H1 (cell line): Measurements from ENCODE around the gene ANKLE1. TPM values are rescaled to one million over a fixed set of nuclear protein-coding genes. Genes with fewer than 3 reads are reported as not detected.

Experiments used
- CTCF ChIA-PET: fragments of 300-600 bp; sonication (Branson Sonifier 250); formaldehyde crosslinking; loops from one replicate; lab custom pipeline; 2021; ENCODE audit not compliant: partially characterized antibody; lab: Charles Lee
- POLR2A ChIA-PET: fragments of 300-600 bp; sonication (Branson Sonifier 250); formaldehyde crosslinking; loops from one replicate; lab custom pipeline; 2021; ENCODE audit warnings: inconsistent platforms; ENCODE audit not compliant: partially characterized antibody; lab: Charles Lee
- DNase-seq, 2 experiments: peaks; one replicate each; pipeline versions ENCODE4 v3.0.0 to v3.0.0-alpha.2; 2010 to 2022; ENCODE audit warnings: low spot score in 2 of 2, low read depth in 1 of 2, mixed read lengths in 1 of 2
- FAIRE-seq: peaks from 2 replicates; lab custom pipeline; 2011; peaks lifted over from hg19 to GRCh38; lab: Jason Lieb, UNC
- H2AFZ ChIP-seq: 2 replicates; pipeline ENCODE4 v1.8.1; 2012; ENCODE audit warnings: low read length, inconsistent platforms
- H2AK5ac ChIP-seq: 2 replicates; pipeline ENCODE4 v1.6.1; 2013; ENCODE audit warnings: low read depth, low read length
- H2BK120ac ChIP-seq: replicated peaks from 2 replicates; pipeline ENCODE3; 2013; ENCODE audit warnings: low read depth, low read length, inconsistent platforms
- H2BK12ac ChIP-seq: 2 replicates; pipeline ENCODE4 v1.6.1; 2013; ENCODE audit warnings: low read depth, low read length
- H2BK15ac ChIP-seq: 2 replicates; pipeline ENCODE4 v1.6.1; 2013; ENCODE audit warnings: low read length
- H2BK20ac ChIP-seq: 2 replicates; pipeline ENCODE4 v1.6.1; 2013; ENCODE audit warnings: low read length
- H2BK5ac ChIP-seq: 2 replicates; pipeline ENCODE4 v1.6.1; 2013; ENCODE audit warnings: low read depth, low read length
- H3K14ac ChIP-seq: 2 replicates; pipeline ENCODE4 v1.6.1; 2013; ENCODE audit warnings: inconsistent platforms; ENCODE audit not compliant: insufficient read length
- H3K18ac ChIP-seq: 2 replicates; pipeline ENCODE4 v1.6.1; 2013; ENCODE audit warnings: low read length; ENCODE audit errors: extremely low read depth
- H3K23ac ChIP-seq: 2 replicates; pipeline ENCODE4 v1.6.1; 2013; ENCODE audit warnings: inconsistent platforms; ENCODE audit not compliant: insufficient read length
- H3K23me2 ChIP-seq: 2 replicates; pipeline ENCODE4 v1.6.1; 2013; ENCODE audit warnings: low read depth, low read length
- H3K27ac ChIP-seq: 2 replicates; pipeline ENCODE4 v1.6.1; 2011; ENCODE audit warnings: low read depth, low read length, inconsistent platforms
- H3K27me3 ChIP-seq, 4 experiments: replicated peaks in 1 of 4; 1 replicate in 1 of 4; 2 replicates in 3 of 4; pipeline versions ENCODE4 v1.6.1 to v1.8.1; 2011 to 2013; ENCODE audit warnings: low read length in 3 of 4, mild to moderate bottlenecking in 3 of 4, inconsistent platforms in 2 of 4, mixed read lengths in 2 of 4, moderate library complexity in 1 of 4; ENCODE audit not compliant: control insufficient read depth in 3 of 4, insufficient read depth in 3 of 4; ENCODE audit errors: extremely low read depth in 1 of 4
- H3K36me3 ChIP-seq, 4 experiments: 2 replicates each; pipeline versions ENCODE4 v1.6.1 to v1.8.1; 2011 to 2013; ENCODE audit warnings: mild to moderate bottlenecking in 4 of 4, low read length in 3 of 4, moderate library complexity in 2 of 4, control low read depth in 1 of 4, inconsistent platforms in 1 of 4; ENCODE audit not compliant: insufficient read depth in 4 of 4, control insufficient read depth in 2 of 4
- H3K4ac ChIP-seq: replicated peaks from 2 replicates; pipeline ENCODE3; 2013; ENCODE audit warnings: low read length, low read depth, mixed read lengths, inconsistent platforms; ENCODE audit not compliant: insufficient read length
- H3K4me1 ChIP-seq, 4 experiments: replicated peaks in 1 of 4; 1 replicate in 1 of 4; 2 replicates in 3 of 4; pipeline versions ENCODE4 v1.6.1 to v1.8.1; 2011 to 2013; ENCODE audit warnings: low read length in 3 of 4, inconsistent platforms in 2 of 4, mixed read lengths in 1 of 4; ENCODE audit not compliant: insufficient read depth in 4 of 4, control insufficient read depth in 3 of 4
- H3K4me2 ChIP-seq, 2 experiments: 2 replicates each; pipeline versions ENCODE4 v1.6.1 to v1.8.1; 2011 to 2013; ENCODE audit warnings: low read depth in 2 of 2, low read length in 2 of 2, control low read depth in 1 of 2, inconsistent platforms in 1 of 2, mild to moderate bottlenecking in 1 of 2; ENCODE audit not compliant: insufficient read depth in 1 of 2
- H3K4me3 ChIP-seq, 4 experiments: fragments of 200-600, 300-600 bp in 1 of 4; sonication (generic), shearing (Covaris generic), sonication (Bioruptor Twin) in 1 of 4; 2 replicates each; pipeline versions ENCODE4 v1.5.1 to v1.8.1; 2011 to 2016; ENCODE audit warnings: low read length in 4 of 4, low read depth in 3 of 4, control low read depth in 2 of 4, inconsistent platforms in 2 of 4, mild to moderate bottlenecking in 2 of 4, mixed read lengths in 1 of 4, moderate library complexity in 1 of 4; ENCODE audit not compliant: insufficient read depth in 2 of 4; ENCODE audit errors: extremely low read depth in 1 of 4
- H3K56ac ChIP-seq: replicated peaks from 2 replicates; pipeline ENCODE3; 2013; ENCODE audit warnings: low read depth, mild to moderate bottlenecking, mixed read lengths, low read length, inconsistent platforms; ENCODE audit not compliant: insufficient read length
- H3K79me1 ChIP-seq: 2 replicates; pipeline ENCODE4 v1.6.1; 2013; ENCODE audit warnings: low read depth, low read length, control low read depth
- H3K79me2 ChIP-seq, 2 experiments: 2 replicates each; pipeline versions ENCODE4 v1.6.1 to v1.8.1; 2012 to 2013; ENCODE audit warnings: low read length in 2 of 2, mild to moderate bottlenecking in 2 of 2, inconsistent platforms in 1 of 2; ENCODE audit not compliant: insufficient read depth in 2 of 2, control insufficient read depth in 1 of 2
- H3K9ac ChIP-seq, 4 experiments: replicated peaks in 1 of 4; 1 replicate in 1 of 4; 2 replicates in 3 of 4; pipeline versions ENCODE4 v1.6.1 to v1.8.1; 2011 to 2013; ENCODE audit warnings: low read depth in 3 of 4, low read length in 3 of 4, control low read depth in 2 of 4, mild to moderate bottlenecking in 2 of 4, moderate library complexity in 2 of 4, inconsistent platforms in 1 of 4; ENCODE audit errors: extremely low read depth in 1 of 4
- H3K9me3 ChIP-seq, 2 experiments: 2 replicates each; pipeline versions ENCODE4 v1.6.1 to v1.8.1; 2012 to 2013; ENCODE audit warnings: mild to moderate bottlenecking in 2 of 2, moderate library complexity in 2 of 2, control low read depth in 1 of 2, inconsistent platforms in 1 of 2, low read depth in 1 of 2, low read length in 1 of 2, mixed read lengths in 1 of 2; ENCODE audit not compliant: insufficient read depth in 2 of 2
- H4K20me1 ChIP-seq, 2 experiments: replicated peaks in 1 of 2; 2 replicates each; pipeline versions ENCODE3 to v1.8.1; 2011 to 2013; ENCODE audit warnings: inconsistent platforms in 2 of 2, low read length in 2 of 2, mild to moderate bottlenecking in 1 of 2; ENCODE audit not compliant: insufficient read depth in 2 of 2, control insufficient read depth in 1 of 2
- H4K5ac ChIP-seq: 2 replicates; pipeline ENCODE4 v1.6.1; 2013; ENCODE audit warnings: low read length, low read depth, mixed read lengths, inconsistent platforms; ENCODE audit not compliant: insufficient read length
- H4K8ac ChIP-seq: 2 replicates; pipeline ENCODE4 v1.8.0; 2013; ENCODE audit warnings: mild to moderate bottlenecking, moderate library complexity, low read length, inconsistent platforms; ENCODE audit not compliant: insufficient read depth; ENCODE audit errors: extremely low read depth
- H4K91ac ChIP-seq: replicated peaks from 2 replicates; pipeline ENCODE3; 2013; ENCODE audit warnings: low read length, mixed read lengths, inconsistent platforms; ENCODE audit not compliant: insufficient read length
- ASH2L ChIP-seq: fragments of 200-600, 300-600 bp; sonication (generic); IDR thresholded peaks from one replicate; pipeline ENCODE4 v1.7.1; 2017; ENCODE audit warnings: low read length
- CBX8 ChIP-seq: fragments of 300-800, 300-1000 bp; sonication (generic); IDR thresholded peaks from 2 replicates; pipeline ENCODE4 v1.7.1; 2016; ENCODE audit warnings: low read depth, low read length, borderline replicate concordance
- GABPA ChIP-seq: IDR thresholded peaks from 2 replicates; pipeline ENCODE4 v1.6.1; 2011; ENCODE audit warnings: mild to moderate bottlenecking, low read length, moderate library complexity, borderline replicate concordance; ENCODE audit not compliant: insufficient read depth
- JUND ChIP-seq: IDR thresholded peaks from 2 replicates; pipeline ENCODE4 v1.6.1; 2011; ENCODE audit warnings: mild to moderate bottlenecking, improper control_type of control experiment, low read length
- KDM1A ChIP-seq: fragments of 200-600, 300-600 bp; sonication (generic); IDR thresholded peaks from 2 replicates; pipeline ENCODE4 v1.7.1; 2016; ENCODE audit warnings: mild to moderate bottlenecking, low read length, borderline replicate concordance
- TBP ChIP-seq: IDR thresholded peaks from 2 replicates; pipeline ENCODE4 v1.6.1; 2011; ENCODE audit warnings: low read depth, low read length, improper control_type of control experiment
- WGBS, 2 experiments: shearing (Covaris generic) in 1 of 2; methylation state at CpG; one replicate each; pipeline versions ENCODE4 v1.1.6 to v1.1.7; 2013 to 2015; ENCODE audit warnings: low lambda C conversion rate in 2 of 2, mixed read lengths in 2 of 2, inconsistent platforms in 1 of 2, low coverage in 1 of 2, missing lambda C conversion rate in 1 of 2; ENCODE audit not compliant: insufficient replicate concordance in 2 of 2, insufficient coverage in 1 of 2, insufficient read length in 1 of 2; ENCODE audit errors: extremely low coverage in 1 of 2, missing lambda C conversion rate in 1 of 2; 5-methylcytosine and 5-hydroxymethylcytosine counted together
- polyA plus RNA-seq, 7 experiments: library from polyadenylated mRNA; depleted of rRNA in 3 of 7; stranded (reverse) in 5 of 7; unstranded in 2 of 7; fragments of >200 nt in 5 of 7; fragments of 200-250 nt in 2 of 7; gene quantifications; 1 replicate in 5 of 7; 2 replicates in 1 of 7; 4 replicates in 1 of 7; pipeline versions ENCODE4 v1.2.1 to v1.2.3, GENCODE V29; 2011 to 2013; ENCODE audit warnings: missing spikeins in 2 of 7, mixed read lengths in 2 of 7
- total RNA-seq: library from RNA; stranded (reverse); fragmentation: NEBNext Ultra II Directional; extraction: Animal tissue kit (Norgen Biotek cat#: 25700); gene quantifications from 2 replicates; pipeline ENCODE4 v1.2.1, GENCODE V29; 2021

ANKLE1 gene
- total and polyA plus RNA-seq, 2 of the 8 experiments (the other 6 are each of a cell fraction or from before 2014, with no cell fraction given) = 6.1 to 9.6 TPM

DNA sequence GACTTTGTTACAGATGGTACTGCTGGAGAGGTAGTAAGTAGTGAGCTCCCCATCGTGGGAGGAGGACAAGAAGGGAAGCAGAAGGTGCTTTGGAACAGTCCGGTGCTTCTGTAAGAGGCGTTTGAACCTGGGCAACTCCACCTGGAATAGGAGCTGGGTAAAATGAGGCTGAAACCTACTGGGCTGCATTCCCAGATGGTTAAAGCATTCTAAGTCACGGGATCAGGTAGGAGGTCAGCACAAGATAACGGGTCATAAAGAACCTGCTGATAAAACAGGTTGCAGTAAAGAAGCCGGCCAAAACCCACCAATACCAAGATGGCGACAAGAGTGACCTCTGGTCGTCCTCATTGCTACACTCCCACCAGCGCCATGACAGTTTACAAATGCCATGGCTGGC is 5.1 kb downstream of the ANKLE1 start:
- H3K79me2 ChIP-seq = no peaks in the 10 kb centered on the region
- no peak overlapping the region for H4K5ac ChIP-seq
- H3K4me2 ChIP-seq = no peak overlapping the region
- H3K18ac ChIP-seq = no peak overlapping the region
- no peaks in the 10 kb centered on the region; the same call in 1 of the 2 replicates for H3K79me1 ChIP-seq
- no peak overlapping the region for H3K14ac ChIP-seq
- no peak overlapping the region for H3K9ac ChIP-seq
- H3K4me3 ChIP-seq = no peak overlapping the region
- H2AK5ac ChIP-seq = no peak overlapping the region
- H4K91ac ChIP-seq = no peak overlapping the region
- no peak overlapping the region for H2BK15ac ChIP-seq
- FAIRE-seq (no peak), DNase-seq (no peak)
- 91% methylated on average over 9 of the region's 9 CpGs; no CpG with 5 or more reads in 1 of the 2 experiments for whole genome bisulfite sequencing, 2 experiments
- H3K27me3 ChIP-seq = peaks cover 0 to 3% (median 0%) of the 10 kb centered on the region in 4 experiments; a peak in 3 of 7 replicates
- peaks cover 0 to 6% of the 10 kb centered on the region in 2 experiments; a peak in 1 of 4 replicates for H3K9me3 ChIP-seq
- no peak overlapping the region for H2BK20ac ChIP-seq
- no peak overlapping the region for H3K27ac ChIP-seq
- CTCF ChIA-PET = interaction anchor here (0.6 to 2.3 kb wide), 4 partner anchors 27 to 180 kb away, joined by 3 to 13 read pairs (median 4); no protein-coding TSS in a partner anchor
- no peak overlapping the region for H3K23ac ChIP-seq
- no peak overlapping the region for H3K56ac ChIP-seq
- no peak overlapping the region for H2BK12ac ChIP-seq
- no peak overlapping the region for H4K8ac ChIP-seq
- TF ChIP-seq GABPA (no peak), KDM1A (no peak), JUND (no peak), TBP (no peak), CBX8 (no peak), ASH2L (no peak)
- POLR2A ChIA-PET = interaction anchor here (0.9 to 1.6 kb wide), 5 partner anchors 20 to 71 kb away, joined by 3 to 5 read pairs (median 3); partner anchors contain the start of genes BABAM1, DDA1 and USE1
- H3K23me2 ChIP-seq = no peaks in the 10 kb centered on the region; the same call in 1 of the 2 replicates
- H3K4me1 ChIP-seq = no peaks in the 10 kb centered on the region; a peak in 2 of 7 replicates
- no peak overlapping the region for H2AFZ ChIP-seq
- H3K36me3 ChIP-seq = no peaks in the 10 kb centered on the region
- no peak overlapping the region for H2BK5ac ChIP-seq
- H2BK120ac ChIP-seq = no peak overlapping the region
- no peak overlapping the region for H3K4ac ChIP-seq
- peaks cover 0 to 1% of the 10 kb centered on the region in 2 experiments for H4K20me1 ChIP-seq
